PC-3 (cell line): Measurements from ENCODE around the gene ITGB1BP1.

Source experiments
- CTCF ChIP-seq: fragments of 300-600 bp; sonication (generic); conservative IDR thresholded peaks from 2 replicates; pipeline ENCODE4 v1.5.1; 2017; ENCODE audit warnings: antibody characterized with exemption, low read depth, mild to moderate bottlenecking, low read length
- EZH2 ChIP-seq: fragments of 300-600 bp; sonication (generic); IDR thresholded peaks from one replicate; pipeline ENCODE4 v1.6.1; 2017; ENCODE audit warnings: antibody characterized with exemption, mild to moderate bottlenecking, low read length; ENCODE audit not compliant: unreplicated experiment

GRCh38 chr2:9377461-9378097 lies 45.7 kb downstream of the ITGB1BP1 start:
- TF ChIP-seq CTCF (no peak), EZH2 (no peak)
